ENCODE data around the gene GRID2. TPM values are rescaled to one million over a fixed set of nuclear protein-coding genes. Genes with fewer than 3 reads are reported as not detected.

The GRID2 gene
- total RNA-seq, 1 experiment from 2014 or later, result 2.2 TPM

DNA sequence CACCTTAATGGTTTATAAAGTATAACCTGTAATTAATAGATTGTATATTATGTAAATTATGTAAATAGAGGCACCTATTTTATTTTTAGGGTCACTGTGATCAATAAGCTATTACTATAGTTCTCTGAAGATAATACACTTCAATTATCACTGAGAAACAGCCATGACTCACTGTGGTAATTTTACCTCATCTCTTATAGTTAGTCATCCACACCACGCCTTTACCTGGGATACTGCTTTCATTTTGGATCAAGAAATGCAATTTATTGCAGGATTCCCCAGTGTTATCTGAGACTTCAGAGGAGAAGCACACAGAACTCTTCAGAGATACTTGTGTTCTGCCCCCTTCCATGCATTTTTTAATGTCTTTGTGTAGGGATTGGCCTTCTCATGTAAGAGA lies 1176.7 kb downstream of the GRID2 start:
- peaks cover 39% of the 10 kb centered on the region for H3K4me1 ChIP-seq (ENCODE audit: insufficient read depth, low read length)
- ChIA-PET CTCF (no interaction called here), POLR2A (ENCODE audit: unreplicated experiment) (no interaction called here)
- no peak overlapping the region for H3K9ac ChIP-seq (ENCODE audit: low read length)
- intact Hi-C loops (cut with micrococcal nuclease), result no loop called here
- ATAC-seq, result peak; percentile 43; the same call in 1 of the 2 replicates
- no TSS peak for BruUV-seq (replicated peaks)
- no peak overlapping the region for H3K4me3 ChIP-seq (ENCODE audit: low read length)
- H3K27ac ChIP-seq (ENCODE audit: low read length), result peak overlapping the region; percentile 74
- no peaks in the 10 kb centered on the region for H3K27me3 ChIP-seq (ENCODE audit: low read length)
- no peak overlapping the region for H2AFZ ChIP-seq (ENCODE audit: low read length)
- no peaks in the 10 kb centered on the region for H3K9me2 ChIP-seq (replicated peaks; ENCODE audit: low read length)
- H3K9me3 ChIP-seq (ENCODE audit: low read length), result no peaks in the 10 kb centered on the region
- H3K36me3 ChIP-seq (ENCODE audit: low read depth, low read length), result no peaks in the 10 kb centered on the region
- TF ChIP-seq EZH2phosphoT487 (IDR thresholded peaks at IDR 0.05; ENCODE audit: borderline replicate concordance, low read length) (no peak), EZH2 (IDR thresholded peaks at IDR 0.05; ENCODE audit: low read length, unreplicated experiment) (no peak)
- TF ChIP-seq, protein P1, sequence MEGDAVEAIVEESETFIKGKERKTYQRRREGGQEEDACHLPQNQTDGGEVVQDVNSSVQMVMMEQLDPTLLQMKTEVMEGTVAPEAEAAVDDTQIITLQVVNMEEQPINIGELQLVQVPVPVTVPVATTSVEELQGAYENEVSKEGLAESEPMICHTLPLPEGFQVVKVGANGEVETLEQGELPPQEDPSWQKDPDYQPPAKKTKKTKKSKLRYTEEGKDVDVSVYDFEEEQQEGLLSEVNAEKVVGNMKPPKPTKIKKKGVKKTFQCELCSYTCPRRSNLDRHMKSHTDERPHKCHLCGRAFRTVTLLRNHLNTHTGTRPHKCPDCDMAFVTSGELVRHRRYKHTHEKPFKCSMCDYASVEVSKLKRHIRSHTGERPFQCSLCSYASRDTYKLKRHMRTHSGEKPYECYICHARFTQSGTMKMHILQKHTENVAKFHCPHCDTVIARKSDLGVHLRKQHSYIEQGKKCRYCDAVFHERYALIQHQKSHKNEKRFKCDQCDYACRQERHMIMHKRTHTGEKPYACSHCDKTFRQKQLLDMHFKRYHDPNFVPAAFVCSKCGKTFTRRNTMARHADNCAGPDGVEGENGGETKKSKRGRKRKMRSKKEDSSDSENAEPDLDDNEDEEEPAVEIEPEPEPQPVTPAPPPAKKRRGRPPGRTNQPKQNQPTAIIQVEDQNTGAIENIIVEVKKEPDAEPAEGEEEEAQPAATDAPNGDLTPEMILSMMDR (conservative IDR thresholded peaks at IDR 0.05; ENCODE audit: low read depth, low read length), result no peak
- peak overlapping the region; percentile 67 for H3K4me2 ChIP-seq (ENCODE audit: low read length)
- DNase-seq, result peak; percentile 77
- H3K79me2 ChIP-seq (ENCODE audit: low read length), result no peaks in the 10 kb centered on the region
- H3F3A ChIP-seq (ENCODE audit: low read length, unreplicated experiment), result no peaks in the 10 kb centered on the region
- H4K20me1 ChIP-seq (ENCODE audit: low read length), result no peaks in the 10 kb centered on the region

DNA sequence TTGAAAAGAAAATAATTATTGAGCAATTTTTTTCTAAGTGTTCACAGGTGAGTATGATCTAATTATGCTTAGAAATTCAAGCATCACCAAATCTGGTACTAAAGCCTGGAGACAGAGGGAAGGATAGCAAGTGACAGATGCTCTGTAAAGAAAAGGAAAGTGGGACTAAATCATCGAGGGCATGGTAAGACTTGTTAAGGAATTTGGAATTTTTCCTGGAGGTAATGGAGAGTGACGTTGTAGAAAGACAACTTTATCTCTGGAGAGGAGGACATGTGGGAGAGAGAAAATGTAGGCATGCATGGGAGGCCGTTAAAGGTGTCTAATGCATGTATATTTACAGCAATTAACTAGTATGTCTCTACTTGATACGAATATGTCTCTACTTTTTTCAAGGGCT lies 1191.6 kb downstream of the GRID2 start:
- Histone ChIP-seq H3K9ac (ENCODE audit: low read length) (no peak overlapping the region), H3K4me3 (ENCODE audit: low read length) (no peak overlapping the region), H3K4me2 (ENCODE audit: low read length) (no peak overlapping the region), H3K79me2 (ENCODE audit: low read length) (no peaks in the 10 kb centered on the region), H3K9me2 (replicated peaks; ENCODE audit: low read length) (no peaks in the 10 kb centered on the region), H3K27me3 (ENCODE audit: low read length) (no peaks in the 10 kb centered on the region), H4K20me1 (ENCODE audit: low read length) (no peaks in the 10 kb centered on the region), H3K36me3 (ENCODE audit: low read depth, low read length) (no peaks in the 10 kb centered on the region), H3K27ac (ENCODE audit: low read length) (no peak overlapping the region), H3K9me3 (ENCODE audit: low read length) (no peaks in the 10 kb centered on the region), H2AFZ (ENCODE audit: low read length) (no peak overlapping the region), H3F3A (ENCODE audit: low read length, unreplicated experiment) (no peaks in the 10 kb centered on the region), H3K4me1 (ENCODE audit: insufficient read depth, low read length) (no peaks in the 10 kb centered on the region)
- POLR2A ChIA-PET (ENCODE audit: unreplicated experiment), result no interaction called here
- intact Hi-C loops (cut with micrococcal nuclease), result no loop called here
- CTCF ChIA-PET, result no interaction called here
- ATAC-seq, result no peak
- DNase-seq, result no peak
- TF ChIP-seq EZH2phosphoT487 (IDR thresholded peaks at IDR 0.05; ENCODE audit: borderline replicate concordance, low read length) (no peak), EZH2 (IDR thresholded peaks at IDR 0.05; ENCODE audit: low read length, unreplicated experiment) (no peak)
- TF ChIP-seq, protein P1 (conservative IDR thresholded peaks at IDR 0.05; ENCODE audit: low read depth, low read length), result no peak
- no TSS peak for BruUV-seq (replicated peaks)

DNA sequence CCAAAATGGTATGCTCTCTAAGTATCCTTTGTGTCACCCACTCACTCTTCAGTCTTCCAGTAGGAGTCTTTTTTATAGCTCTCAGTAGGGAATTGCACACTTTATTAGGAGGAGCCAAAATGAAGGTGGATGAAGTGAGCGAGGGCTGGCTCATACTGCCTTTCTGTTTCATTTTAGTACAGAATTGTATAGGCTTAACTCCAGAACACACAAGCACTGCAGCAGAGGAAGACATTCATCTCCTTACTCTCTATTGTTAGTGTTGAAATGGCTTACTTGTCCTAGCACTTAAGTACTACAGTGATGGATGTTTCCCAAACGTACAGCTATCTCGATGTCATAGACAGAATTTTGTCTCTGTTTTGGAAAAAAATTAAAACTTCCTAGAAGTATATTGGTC lies 1197.5 kb downstream of the GRID2 start:
- intact Hi-C loops (cut with micrococcal nuclease), result no loop called here
- POLR2A ChIA-PET (ENCODE audit: unreplicated experiment), result no interaction called here
- no peak overlapping the region for H3K4me3 ChIP-seq (ENCODE audit: low read length)
- CTCF ChIA-PET, result no interaction called here
- no TSS peak for BruUV-seq (replicated peaks)
- ATAC-seq (no peak), DNase-seq (no peak)
- H3K9me2 ChIP-seq (replicated peaks; ENCODE audit: low read length), result no peaks in the 10 kb centered on the region
- H3K4me1 ChIP-seq (ENCODE audit: insufficient read depth, low read length), result no peaks in the 10 kb centered on the region
- H3K36me3 ChIP-seq (ENCODE audit: low read depth, low read length), result no peaks in the 10 kb centered on the region
- no peaks in the 10 kb centered on the region for H3K79me2 ChIP-seq (ENCODE audit: low read length)
- H3K9ac ChIP-seq (ENCODE audit: low read length), result no peak overlapping the region
- no peaks in the 10 kb centered on the region for H3K9me3 ChIP-seq (ENCODE audit: low read length)
- no peak overlapping the region for H3K27ac ChIP-seq (ENCODE audit: low read length)
- no peaks in the 10 kb centered on the region for H4K20me1 ChIP-seq (ENCODE audit: low read length)
- no peak overlapping the region for H3K4me2 ChIP-seq (ENCODE audit: low read length)
- H3K27me3 ChIP-seq (ENCODE audit: low read length), result no peaks in the 10 kb centered on the region
- H3F3A ChIP-seq (ENCODE audit: low read length, unreplicated experiment), result no peaks in the 10 kb centered on the region
- H2AFZ ChIP-seq (ENCODE audit: low read length), result no peak overlapping the region
- TF ChIP-seq EZH2 (IDR thresholded peaks at IDR 0.05; ENCODE audit: low read length, unreplicated experiment) (no peak), EZH2phosphoT487 (IDR thresholded peaks at IDR 0.05; ENCODE audit: borderline replicate concordance, low read length) (no peak)
- TF ChIP-seq, protein P1 (conservative IDR thresholded peaks at IDR 0.05; ENCODE audit: low read depth, low read length), result no peak
